Suprapubic skin (tissue), 4 donors: ENCODE data around the gene LITAF. TPM values are rescaled to one million over a fixed set of nuclear protein-coding genes. Genes with fewer than 3 reads are reported as not detected.

Experiments used
- DNase-seq, 2 donors: peaks; one replicate each; pipeline ENCODE4 v3.0.0-alpha.2; 2019; ENCODE audit warnings: low spot score in 2 of 2
- H3K27ac ChIP-seq: fragments of 200-600 bp; sonication (generic); one replicate; pipeline ENCODE4 v1.5.1; 2019
- H3K27me3 ChIP-seq: fragments of 200-600 bp; sonication (generic); one replicate; pipeline ENCODE4 v1.5.1; 2019
- H3K36me3 ChIP-seq: fragments of 200-600 bp; sonication (generic); one replicate; pipeline ENCODE4 v1.5.1; 2019
- H3K4me1 ChIP-seq: fragments of 200-600 bp; sonication (generic); one replicate; pipeline ENCODE4 v1.5.1; 2019
- H3K4me3 ChIP-seq: fragments of 200-600 bp; sonication (generic); one replicate; pipeline ENCODE4 v1.5.1; 2019; ENCODE audit warnings: mild to moderate bottlenecking
- H3K9me3 ChIP-seq: fragments of 200-600 bp; sonication (generic); one replicate; pipeline ENCODE4 v1.5.1; 2019
- EP300 ChIP-seq: sonication (generic); formaldehyde crosslinking; IDR thresholded peaks from one replicate; pipeline ENCODE4 v1.6.1; 2017; ENCODE audit warnings: antibody characterized with exemption
- POLR2A ChIP-seq, 2 donors: fragments of 450-650 bp; IDR thresholded peaks; one replicate each; pipeline ENCODE4 v1.6.1; 2017; ENCODE audit warnings: antibody characterized with exemption in 2 of 2, mild to moderate bottlenecking in 2 of 2, moderate library complexity in 2 of 2
- POLR2AphosphoS5 ChIP-seq, 3 donors: sonication (generic); formaldehyde crosslinking; IDR thresholded peaks; one replicate each; pipeline ENCODE4 v1.6.1; 2017; ENCODE audit warnings: antibody characterized with exemption in 3 of 3
- WGBS: methylation state at CpG from one replicate; pipeline ENCODE4 v1.1.5; 2018; 5-methylcytosine and 5-hydroxymethylcytosine counted together
- total RNA-seq, 4 donors: library from RNA; depleted of rRNA; stranded (reverse); fragments of >200 nt; gene quantifications; one replicate each; pipeline ENCODE4 v1.1.0, GENCODE V29; 2016
- TF ChIP-seq, protein P1 (sequence below), 2 donors: fragments of 200-600 bp in 1 of 2; fragments of 450-650 bp in 1 of 2; sonication (generic) in 1 of 2; IDR thresholded peaks; one replicate each; pipeline ENCODE4 v1.5.1; 2016 to 2019; ENCODE audit warnings: antibody characterized with exemption in 2 of 2, mild to moderate bottlenecking in 1 of 2, moderate library complexity in 1 of 2

The LITAF gene
- total RNA-seq, 4 donors from 2014 or later, result 48.8 to 82.2 (median 72.8) TPM

DNA sequence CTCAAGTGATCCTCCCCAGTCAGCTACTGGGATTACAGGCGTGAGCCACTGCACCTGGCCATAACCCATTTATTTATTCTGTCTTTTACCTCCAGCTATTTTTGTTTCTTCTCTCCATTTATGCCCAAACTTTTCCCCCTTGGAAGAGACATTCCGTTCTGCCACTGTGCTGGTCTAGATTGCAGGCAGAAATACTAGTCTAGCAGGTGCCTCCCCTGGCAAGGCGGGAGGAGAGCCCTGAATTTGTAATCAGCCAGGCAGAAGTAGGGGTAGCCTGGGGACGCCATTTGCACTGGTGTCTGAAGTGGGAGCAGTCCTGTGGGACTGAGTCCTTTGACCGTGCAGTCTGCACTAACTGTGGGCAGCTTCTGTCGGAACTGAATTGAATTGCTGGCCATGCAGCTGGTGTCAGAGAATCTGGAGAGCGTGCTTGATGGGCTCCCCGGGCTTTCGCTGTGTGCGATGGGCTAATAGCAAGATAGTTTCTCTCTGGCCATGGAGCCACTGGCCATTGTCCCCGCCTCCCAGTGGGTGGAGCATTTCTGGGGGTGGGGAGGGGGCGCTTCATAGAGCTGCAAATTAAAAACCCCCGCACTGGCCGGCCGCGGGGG, 31.5 kb upstream of the LITAF start:
- WGBS, result 81% methylated on average over 15 of the region's 16 CpGs
- no peak for DNase-seq
- peaks cover 45% of the 10 kb centered on the region for H3K4me1 ChIP-seq
- H3K27ac ChIP-seq, result peak overlapping the region; percentile 29
- H3K36me3 ChIP-seq, result no peaks in the 10 kb centered on the region
- no peak overlapping the region for H3K4me3 ChIP-seq
- H3K27me3 ChIP-seq, result no peaks in the 10 kb centered on the region
- no peaks in the 10 kb centered on the region for H3K9me3 ChIP-seq
- TF ChIP-seq EP300 (no peak), POLR2A (IDR thresholded peaks at IDR 0.05) (no peak), POLR2AphosphoS5 (IDR thresholded peaks at IDR 0.05) (no peak)
- TF ChIP-seq, protein P1, sequence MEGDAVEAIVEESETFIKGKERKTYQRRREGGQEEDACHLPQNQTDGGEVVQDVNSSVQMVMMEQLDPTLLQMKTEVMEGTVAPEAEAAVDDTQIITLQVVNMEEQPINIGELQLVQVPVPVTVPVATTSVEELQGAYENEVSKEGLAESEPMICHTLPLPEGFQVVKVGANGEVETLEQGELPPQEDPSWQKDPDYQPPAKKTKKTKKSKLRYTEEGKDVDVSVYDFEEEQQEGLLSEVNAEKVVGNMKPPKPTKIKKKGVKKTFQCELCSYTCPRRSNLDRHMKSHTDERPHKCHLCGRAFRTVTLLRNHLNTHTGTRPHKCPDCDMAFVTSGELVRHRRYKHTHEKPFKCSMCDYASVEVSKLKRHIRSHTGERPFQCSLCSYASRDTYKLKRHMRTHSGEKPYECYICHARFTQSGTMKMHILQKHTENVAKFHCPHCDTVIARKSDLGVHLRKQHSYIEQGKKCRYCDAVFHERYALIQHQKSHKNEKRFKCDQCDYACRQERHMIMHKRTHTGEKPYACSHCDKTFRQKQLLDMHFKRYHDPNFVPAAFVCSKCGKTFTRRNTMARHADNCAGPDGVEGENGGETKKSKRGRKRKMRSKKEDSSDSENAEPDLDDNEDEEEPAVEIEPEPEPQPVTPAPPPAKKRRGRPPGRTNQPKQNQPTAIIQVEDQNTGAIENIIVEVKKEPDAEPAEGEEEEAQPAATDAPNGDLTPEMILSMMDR (IDR thresholded peaks at IDR 0.05), result no peak

DNA sequence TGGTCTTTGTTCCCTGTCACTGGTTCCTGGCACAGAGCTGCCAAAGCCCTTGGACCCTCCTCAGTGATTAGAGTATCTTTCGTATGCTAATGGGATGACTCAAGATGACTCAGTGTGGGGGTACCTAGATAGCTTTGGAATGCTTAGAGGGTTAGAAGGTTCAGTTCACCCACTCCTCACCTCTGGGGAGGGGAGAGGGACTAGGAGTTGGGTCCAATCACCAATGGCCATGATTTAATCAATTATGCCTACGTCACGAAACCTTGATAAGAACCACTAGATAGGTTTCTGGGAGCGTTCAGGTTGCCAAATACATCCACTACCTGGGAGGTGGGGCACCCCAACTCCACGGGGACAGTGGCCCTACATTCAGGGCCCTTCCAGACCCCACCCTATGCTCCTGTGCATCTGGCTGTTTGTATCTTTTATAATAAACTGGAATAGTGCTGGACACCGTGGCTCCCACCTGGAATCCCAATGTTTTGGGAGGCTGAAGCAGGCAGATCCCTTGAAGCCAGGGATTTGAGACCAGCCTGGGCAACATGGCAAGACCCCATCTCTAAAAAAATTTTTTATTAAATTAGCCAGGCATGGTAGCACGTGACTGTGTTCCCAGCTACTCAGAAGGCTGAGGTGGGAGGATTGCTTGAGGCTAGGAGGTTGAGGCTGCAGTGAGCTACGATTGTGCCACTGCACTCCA, 29.2 kb upstream of the LITAF start:
- no peak for DNase-seq
- H3K4me1 ChIP-seq, result peaks cover 34% of the 10 kb centered on the region
- 85% methylated on average over 8 of the region's 8 CpGs for WGBS
- no peaks in the 10 kb centered on the region for H3K27me3 ChIP-seq
- TF ChIP-seq, protein P1 (IDR thresholded peaks at IDR 0.05), result no peak
- TF ChIP-seq POLR2A (IDR thresholded peaks at IDR 0.05), result no peak
- TF ChIP-seq POLR2AphosphoS5 (IDR thresholded peaks at IDR 0.05), result no peak
- TF ChIP-seq EP300, result no peak
- H3K36me3 ChIP-seq, result no peaks in the 10 kb centered on the region
- no peak overlapping the region for H3K27ac ChIP-seq
- no peaks in the 10 kb centered on the region for H3K9me3 ChIP-seq
- no peak overlapping the region for H3K4me3 ChIP-seq

DNA sequence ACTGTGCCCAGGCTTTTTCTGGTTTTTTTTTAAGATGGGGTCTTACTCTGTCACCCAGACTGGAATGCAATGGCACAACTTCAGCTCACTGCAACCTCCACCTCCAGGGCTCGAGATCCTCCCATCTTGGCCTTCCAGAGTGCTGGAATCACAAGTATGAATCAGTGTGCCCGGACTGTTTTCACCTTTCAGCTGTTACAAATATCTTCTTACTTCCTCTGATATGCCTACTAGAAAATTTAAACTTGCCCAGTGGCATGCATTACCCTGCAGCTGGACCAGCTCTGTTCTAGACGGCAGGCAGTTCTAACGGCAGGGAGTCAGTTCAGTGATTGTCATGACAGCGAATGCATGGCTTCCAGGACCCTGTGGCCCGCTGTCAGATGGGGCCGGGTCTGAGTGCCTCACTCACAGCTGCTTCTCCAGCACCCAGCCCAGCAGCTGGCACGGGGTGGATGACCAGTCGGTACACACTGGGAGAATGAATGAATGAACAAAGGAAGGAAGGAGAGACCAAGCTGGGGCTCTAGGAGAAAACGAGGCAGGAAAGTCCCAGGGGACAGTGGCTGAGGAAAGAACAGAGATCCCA, 28.0 kb upstream of the LITAF start:
- no peak for DNase-seq
- Histone ChIP-seq H3K27me3 (no peaks in the 10 kb centered on the region), H3K9me3 (no peaks in the 10 kb centered on the region), H3K36me3 (no peaks in the 10 kb centered on the region), H3K27ac (no peak overlapping the region), H3K4me1 (peaks cover 34% of the 10 kb centered on the region), H3K4me3 (no peak overlapping the region)
- TF ChIP-seq POLR2AphosphoS5 (IDR thresholded peaks at IDR 0.05) (no peak), POLR2A (IDR thresholded peaks at IDR 0.05) (no peak), EP300 (no peak)
- TF ChIP-seq, protein P1 (IDR thresholded peaks at IDR 0.05), result no peak
- 74% methylated on average over 10 of the region's 10 CpGs for WGBS

DNA sequence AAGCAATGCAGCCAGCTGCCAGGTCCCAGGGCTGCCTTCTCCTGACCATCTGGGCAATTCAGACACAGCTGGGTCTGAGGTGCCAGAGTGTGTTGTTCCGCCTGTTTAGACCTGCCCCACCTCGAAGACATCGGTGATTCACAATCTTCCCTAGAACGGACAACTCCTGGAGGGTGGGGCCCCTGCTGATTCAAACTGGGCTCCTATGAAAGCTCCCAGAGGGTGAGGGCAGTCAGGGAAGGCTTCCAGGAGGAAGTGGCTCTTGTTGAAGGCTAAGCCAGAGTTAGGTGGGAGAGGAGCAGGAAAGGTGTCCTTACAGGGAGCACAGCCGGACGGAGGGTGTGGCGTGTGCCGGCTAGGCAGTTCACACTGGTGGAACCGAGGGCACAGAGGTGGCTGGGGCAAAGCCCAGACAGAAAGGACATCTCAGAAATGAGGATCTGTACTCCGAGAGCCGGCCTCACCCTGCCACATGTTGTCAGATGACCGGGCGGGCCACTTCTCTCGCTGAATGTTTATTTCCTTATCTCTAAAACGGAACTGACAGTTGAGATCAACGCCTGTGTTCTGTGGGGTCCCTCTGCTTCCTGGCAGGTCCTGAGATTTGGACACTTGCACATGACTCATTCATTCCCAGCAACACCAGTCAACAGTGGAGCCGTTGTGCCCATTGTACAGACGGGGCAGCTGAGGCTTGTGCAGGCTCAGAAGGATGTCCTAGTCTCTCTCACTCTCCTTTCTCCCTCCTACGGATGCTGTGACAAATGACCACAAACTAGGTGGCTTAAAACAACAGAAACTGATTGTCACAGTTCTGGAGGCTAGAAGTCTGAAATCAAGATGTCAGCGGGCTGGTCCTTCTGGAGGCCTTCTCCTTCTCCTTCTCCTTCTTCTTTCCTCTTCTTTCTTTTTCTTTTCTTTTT, 26.9 kb upstream of the LITAF start:
- TF ChIP-seq POLR2A (IDR thresholded peaks at IDR 0.05) (no peak), EP300 (no peak), POLR2AphosphoS5 (IDR thresholded peaks at IDR 0.05) (no peak)
- TF ChIP-seq, protein P1 (IDR thresholded peaks at IDR 0.05), result no peak
- peak overlapping the region; percentile 31 for H3K27ac ChIP-seq
- H3K36me3 ChIP-seq, result no peaks in the 10 kb centered on the region
- no peaks in the 10 kb centered on the region for H3K27me3 ChIP-seq
- peak in 1 of 2 donors; percentile 90 for DNase-seq
- H3K4me3 ChIP-seq, result no peak overlapping the region
- no peaks in the 10 kb centered on the region for H3K9me3 ChIP-seq
- H3K4me1 ChIP-seq, result peaks cover 25% of the 10 kb centered on the region
- 70% methylated on average over 14 of the region's 20 CpGs for WGBS
